ENCODE data around the gene FAM20B. TPM values are rescaled to one million over a fixed set of nuclear protein-coding genes. Genes with fewer than 3 reads are reported as not detected.
A peak's percentile ranks its signal among the peaks of the same experiment; 100 is the strongest.
"Not testable (repeated sequence)": the region's sequence is repeated elsewhere in the genome, so short reads cannot be mapped to it uniquely, and the experiment has no call there.

FAM20B gene
- total RNA-seq, 1 donor from 2014 or later: 25.7 TPM

- DNase-seq: no peak
Measured at GRCh38 chr1:179023946-179024650, 1.6 kb upstream of the FAM20B start.

GRCh38 chr1:179025975-179026812 is 500 bp downstream of the FAM20B start:
- no peak for DNase-seq

- peak; percentile 20 for DNase-seq
Measured at GRCh38 chr1:179026813-179027669, 1.3 kb downstream of the FAM20B start.

GRCh38 chr1:179029321-179029759 is 3.6 kb downstream of the FAM20B start:
- no peak for DNase-seq

- no peak for DNase-seq
Measured at GRCh38 chr1:179030130-179030529, 4.4 kb downstream of the FAM20B start.

GRCh38 chr1:179030683-179031082 is 5.0 kb downstream of the FAM20B start:
- DNase-seq: no peak

GRCh38 chr1:179031284-179031683 is 5.6 kb downstream of the FAM20B start:
- no peak for DNase-seq

GRCh38 chr1:179031855-179032513 is 6.3 kb downstream of the FAM20B start:
- DNase-seq: no peak

GRCh38 chr1:179034720-179035119 is 9.0 kb downstream of the FAM20B start:
- no peak for DNase-seq

- no peak for DNase-seq
Measured at GRCh38 chr1:179036844-179037465, 11.3 kb downstream of the FAM20B start.

GRCh38 chr1:179038528-179039281 is 13.0 kb downstream of the FAM20B start:
- DNase-seq: no peak

- DNase-seq: not testable (repeated sequence)
Measured at GRCh38 chr1:179039502-179040174, 13.9 kb downstream of the FAM20B start.

GRCh38 chr1:179040175-179040551 is 14.5 kb downstream of the FAM20B start:
- not testable (repeated sequence) for DNase-seq

GRCh38 chr1:179042087-179042486 is 16.4 kb downstream of the FAM20B start:
- no peak for DNase-seq

- no peak for DNase-seq
Measured at GRCh38 chr1:179042700-179043099, 17.0 kb downstream of the FAM20B start.

GRCh38 chr1:179043266-179043665 is 17.6 kb downstream of the FAM20B start:
- DNase-seq: no peak

GRCh38 chr1:179043907-179044306 is 18.2 kb downstream of the FAM20B start:
- DNase-seq: no peak

GRCh38 chr1:179046808-179047635 is 21.3 kb downstream of the FAM20B start:
- DNase-seq: no peak

GRCh38 chr1:179047636-179047997 is 21.9 kb downstream of the FAM20B start:
- DNase-seq: no peak
